ENCODE results near the gene CCNG1.

CCNG1 gene

GRCh38 chr5:163489055-163489744 is 51.8 kb downstream of the CCNG1 start:
- DNase-seq (ENCODE audit: low read depth) = peak; percentile 48
- H3K4me3 ChIP-seq (ENCODE audit: low read depth, low read length) = no peak overlapping the region
- TF ChIP-seq CTCF (conservative IDR thresholded peaks at IDR 0.05; ENCODE audit: low read depth, low read length) = peak; percentile 34

GRCh38 chr5:163489745-163490075 is 52.3 kb downstream of the CCNG1 start:
- TF ChIP-seq CTCF (conservative IDR thresholded peaks at IDR 0.05; ENCODE audit: low read depth, low read length) = no peak
- no peak overlapping the region for H3K4me3 ChIP-seq (ENCODE audit: low read depth, low read length)
- no peak for DNase-seq (ENCODE audit: low read depth)
